Muscle of leg (tissue), 11 donors: Measurements from ENCODE around the gene GTSF1L. TPM values are rescaled to one million over a fixed set of nuclear protein-coding genes. Genes with fewer than 3 reads are reported as not detected.

Source experiments
- DNase-seq: peaks from one replicate; pipeline ENCODE4 v3.0.0; 2013
- H3K27ac ChIP-seq: one replicate; pipeline ENCODE4 v1.5.1; 2013; ENCODE audit warnings: mild to moderate bottlenecking, low read length, control low read depth
- H3K27me3 ChIP-seq: one replicate; pipeline ENCODE4 v1.6.1; 2013; ENCODE audit warnings: low read length; ENCODE audit not compliant: control insufficient read depth, insufficient read depth
- H3K36me3 ChIP-seq: one replicate; pipeline ENCODE4 v1.6.1; 2013; ENCODE audit warnings: low read length; ENCODE audit not compliant: control insufficient read depth, insufficient read depth
- H3K4me1 ChIP-seq: one replicate; pipeline ENCODE4 v1.6.1; 2013; ENCODE audit warnings: low read length; ENCODE audit not compliant: control insufficient read depth, insufficient read depth
- H3K4me3 ChIP-seq: one replicate; pipeline ENCODE4 v1.5.1; 2013; ENCODE audit warnings: low read length, control low read depth
- H3K9me3 ChIP-seq: replicated peaks from 2 replicates; pipeline ENCODE4 v1.6.1; 2013; ENCODE audit warnings: low read depth, low read length; ENCODE audit not compliant: control insufficient read depth
- WGBS: methylation state at CpG from one replicate; pipeline ENCODE4 v1.1.5; 2013; ENCODE audit warnings: missing lambda C conversion rate; ENCODE audit not compliant: insufficient coverage; 5-methylcytosine and 5-hydroxymethylcytosine counted together
- polyA plus RNA-seq, 8 donors: library from polyadenylated mRNA; unstranded; fragments of 120-200 nt; gene quantifications; one replicate each; pipeline versions ENCODE4 v1.2.1 to v1.2.3, GENCODE V29; 2013; ENCODE audit warnings: inconsistent platforms in 1 of 8, low replicate concordance in 1 of 8; ENCODE audit not compliant: insufficient read length in 8 of 8, insufficient read depth in 1 of 8
- total RNA-seq: library from RNA; stranded (reverse); fragments of 120-200 nt; gene quantifications from one replicate; pipeline ENCODE4 v1.2.4, GENCODE V29; 2013

The GTSF1L gene
- total and polyA plus RNA-seq, 9 donors, result not detected

GRCh38 chr20:43680981-43681380 is 45.8 kb downstream of the GTSF1L start:
- DNase-seq, result no peak
- H3K27ac ChIP-seq, result no peak overlapping the region
- peaks cover 7% of the 10 kb centered on the region for H3K4me1 ChIP-seq
- no peaks in the 10 kb centered on the region for H3K36me3 ChIP-seq
- no peaks in the 10 kb centered on the region for H3K9me3 ChIP-seq
- WGBS, result 100% methylated on average over 3 of the region's 7 CpGs
- H3K27me3 ChIP-seq, result no peaks in the 10 kb centered on the region
- H3K4me3 ChIP-seq, result no peak overlapping the region

- peaks cover 4% of the 10 kb centered on the region for H3K36me3 ChIP-seq
- H3K27me3 ChIP-seq, result no peaks in the 10 kb centered on the region
- WGBS, result no CpG with 5 or more reads among the region's 5 CpGs
- DNase-seq, result no peak
- H3K4me3 ChIP-seq, result no peak overlapping the region
- peaks cover under 1% of the 10 kb centered on the region for H3K4me1 ChIP-seq
- no peaks in the 10 kb centered on the region for H3K9me3 ChIP-seq
- H3K27ac ChIP-seq, result no peak overlapping the region
Measured at GRCh38 chr20:43676368-43676767, 50.4 kb downstream of the GTSF1L start.

Other genes starting within 250 kb of the GTSF1L start
- 7.3 TPM for gene L3MBTL1, start 219.3 kb downstream of the GTSF1L start, total RNA-seq
- gene L3MBTL1, start 219.3 kb downstream of the GTSF1L start, polyA plus RNA-seq, result 10 to 100 TPM in 1 of 8 donors, 1 to 10 TPM in 7; 2.8 to 10.8 (median 7.1) TPM
- gene SGK2, start 168.0 kb downstream of the GTSF1L start, total RNA-seq, result 0.75 TPM
- gene SGK2, start 168.0 kb downstream of the GTSF1L start, polyA plus RNA-seq, result 1 to 10 TPM in 3 of 8 donors, under 1 TPM in 5; 0.22 to 2.1 (median 0.68) TPM
- 30.7 TPM for gene IFT52, start 136.1 kb downstream of the GTSF1L start, total RNA-seq
- 10 to 100 TPM; 24.3 to 37.0 (median 27.9) TPM for gene IFT52, start 136.1 kb downstream of the GTSF1L start, polyA plus RNA-seq
- 6.4 TPM for gene MYBL2, start 59.9 kb downstream of the GTSF1L start, total RNA-seq
- gene MYBL2, start 59.9 kb downstream of the GTSF1L start, polyA plus RNA-seq, result 10 to 100 TPM; 14.3 to 26.9 (median 19.4) TPM
- 0.44 TPM for gene TOX2, start 187.8 kb upstream of the GTSF1L start, total RNA-seq
- 1 to 10 TPM; 2.1 to 5.7 (median 2.5) TPM for gene TOX2, start 187.8 kb upstream of the GTSF1L start, polyA plus RNA-seq